ENCODE measurements around the gene CLIP2. TPM values are rescaled to one million over a fixed set of nuclear protein-coding genes. Genes with fewer than 3 reads are reported as not detected.
"Not testable (repeated sequence)": the region's sequence is repeated elsewhere in the genome, so short reads cannot be mapped to it uniquely, and the experiment has no call there.

The CLIP2 gene
- total RNA-seq, 1 experiment from 2014 or later: 39.4 TPM

DNA sequence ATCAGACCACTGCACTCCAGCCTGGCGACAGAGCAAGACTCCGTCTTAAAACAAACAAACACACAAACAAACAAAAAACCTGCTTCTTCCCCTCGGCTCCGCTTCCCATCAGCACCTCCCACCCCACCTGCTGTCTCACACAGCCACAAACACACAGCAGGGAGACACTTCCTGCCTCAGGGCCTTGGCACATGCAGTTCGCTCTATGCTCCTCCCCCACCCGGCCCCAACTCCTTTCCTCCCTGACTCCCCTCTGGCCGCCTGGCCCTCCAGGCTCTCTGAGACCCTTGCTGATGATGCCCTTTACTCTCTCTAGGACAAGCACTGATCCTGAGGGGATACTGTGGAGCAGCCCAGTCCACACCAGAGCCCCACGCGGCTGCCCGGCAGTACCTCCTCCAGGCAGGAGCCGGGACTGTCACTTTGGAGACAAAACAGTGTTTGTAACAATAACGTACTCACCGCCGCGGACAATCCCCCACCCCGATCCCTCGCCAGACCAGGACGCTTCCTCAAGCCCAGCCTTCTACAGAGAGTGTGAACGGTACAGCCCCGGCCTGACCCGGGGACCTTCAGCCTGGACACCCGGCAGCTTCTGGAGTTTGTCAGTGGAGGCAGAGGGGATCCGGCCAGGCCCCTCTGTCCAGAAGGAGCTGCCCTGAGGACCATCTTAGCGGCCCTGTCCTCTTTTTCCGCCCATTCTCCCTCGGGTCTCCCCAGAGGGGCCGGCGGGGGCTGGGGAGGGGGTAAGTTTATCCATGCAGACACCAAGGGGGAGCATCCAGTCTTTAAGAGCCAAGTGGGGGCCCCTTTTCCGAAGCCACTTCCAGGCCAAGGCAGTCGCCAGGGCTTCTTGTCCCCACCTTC, 114.5 kb downstream of the CLIP2 start:
- DNase-seq (ENCODE audit: low read depth): no peak

DNA sequence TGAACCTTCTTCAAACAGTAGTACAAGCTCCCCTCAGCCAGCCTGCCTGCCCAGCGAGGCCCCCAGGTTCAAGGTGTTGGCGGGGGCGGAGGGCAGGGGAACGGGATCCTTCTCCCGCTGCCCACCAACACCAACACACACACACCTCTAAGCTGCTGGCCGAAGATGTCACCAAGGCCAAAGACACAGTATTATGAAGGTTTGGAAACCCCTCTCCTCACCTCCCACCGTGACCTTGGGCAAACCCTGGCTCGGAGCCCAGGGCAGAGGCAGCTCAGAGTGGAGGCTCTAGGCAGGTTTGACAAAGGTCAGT, 115.1 kb downstream of the CLIP2 start:
- DNase-seq (ENCODE audit: low read depth): no peak

DNA sequence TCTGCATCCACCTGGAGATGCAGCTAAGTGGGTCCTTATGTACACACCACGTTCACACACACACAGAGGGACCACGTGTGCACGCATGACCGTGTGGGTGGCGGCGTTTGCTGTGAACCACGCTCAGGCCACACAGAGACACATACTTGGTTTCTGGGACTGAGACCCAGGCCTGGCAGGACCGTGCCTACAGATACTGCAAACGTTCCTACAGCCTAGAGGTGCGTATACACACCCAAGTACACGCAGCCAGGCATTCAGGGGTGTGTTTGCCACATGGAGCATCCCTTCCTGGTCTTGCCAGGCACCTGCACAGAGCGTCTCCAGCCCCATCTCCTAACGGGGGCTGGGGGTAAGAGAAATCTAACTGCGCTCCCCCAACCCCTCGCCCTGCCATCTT, 115.5 kb downstream of the CLIP2 start:
- DNase-seq (ENCODE audit: low read depth): no peak

DNA sequence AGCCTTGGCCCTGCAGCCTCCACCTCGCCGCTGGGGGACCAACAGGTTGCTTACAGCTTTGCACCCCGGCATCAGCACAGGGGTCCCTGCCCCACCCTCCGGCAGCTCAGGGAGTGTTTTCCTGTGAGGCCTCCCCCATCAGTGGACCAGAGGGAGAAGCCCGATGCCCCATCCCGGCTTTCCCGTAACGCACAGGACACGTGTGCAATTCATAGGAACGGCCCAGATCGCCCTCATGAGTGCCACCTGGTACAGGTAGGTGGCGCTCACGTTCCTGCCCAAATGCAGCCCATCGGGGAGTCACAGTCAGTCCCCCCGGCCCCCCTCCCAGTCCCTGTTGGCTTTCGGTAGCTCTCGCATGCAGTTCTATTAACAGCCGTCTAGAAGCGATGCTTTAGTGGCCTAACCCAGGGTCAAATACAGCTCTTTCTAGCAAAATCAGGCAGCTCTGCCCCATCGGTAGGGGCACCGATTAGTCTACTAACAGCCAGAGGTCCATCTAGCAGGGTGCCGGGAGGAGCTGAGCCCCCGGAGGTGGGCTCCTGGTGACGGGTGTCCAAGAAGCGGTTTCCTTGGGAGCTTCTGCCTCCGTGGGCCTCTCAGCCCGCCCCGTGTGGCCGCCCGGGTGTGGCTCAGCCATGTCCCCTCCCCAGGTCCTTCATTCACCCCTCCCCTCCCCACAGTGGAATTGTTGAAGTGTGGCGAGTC, 116.1 kb downstream of the CLIP2 start:
- DNase-seq (ENCODE audit: low read depth): no peak

DNA sequence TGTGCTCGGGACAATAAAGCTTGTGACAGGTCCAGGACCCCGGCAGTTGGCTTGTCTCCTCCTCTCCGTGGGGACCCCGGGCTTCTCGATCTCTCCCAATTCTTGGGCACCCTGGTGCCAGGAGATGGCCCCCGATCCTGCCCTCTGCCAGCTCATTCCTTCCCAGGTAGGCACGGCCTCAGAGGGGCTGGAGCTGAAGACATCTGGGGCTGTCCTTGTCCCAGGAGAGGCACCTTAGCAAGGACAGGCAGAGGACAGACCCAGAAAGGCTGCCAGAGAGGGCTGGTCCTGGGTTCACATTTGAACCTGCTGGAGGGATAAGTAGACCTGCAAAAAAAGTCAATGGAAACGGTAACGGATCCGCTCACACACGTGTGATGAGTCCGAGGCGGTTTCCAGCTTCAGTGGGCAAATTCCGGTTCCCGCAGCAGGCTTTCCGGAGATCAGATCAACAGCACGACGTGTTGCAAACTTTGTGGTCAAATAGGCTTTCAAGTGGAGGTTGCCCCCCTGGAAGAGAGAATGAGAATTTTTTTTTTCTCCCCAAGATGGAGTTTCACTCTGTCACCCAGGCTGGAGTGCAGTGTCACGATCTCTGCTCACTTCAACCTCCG, 116.8 kb downstream of the CLIP2 start:
- no peak for DNase-seq (ENCODE audit: low read depth)

DNA sequence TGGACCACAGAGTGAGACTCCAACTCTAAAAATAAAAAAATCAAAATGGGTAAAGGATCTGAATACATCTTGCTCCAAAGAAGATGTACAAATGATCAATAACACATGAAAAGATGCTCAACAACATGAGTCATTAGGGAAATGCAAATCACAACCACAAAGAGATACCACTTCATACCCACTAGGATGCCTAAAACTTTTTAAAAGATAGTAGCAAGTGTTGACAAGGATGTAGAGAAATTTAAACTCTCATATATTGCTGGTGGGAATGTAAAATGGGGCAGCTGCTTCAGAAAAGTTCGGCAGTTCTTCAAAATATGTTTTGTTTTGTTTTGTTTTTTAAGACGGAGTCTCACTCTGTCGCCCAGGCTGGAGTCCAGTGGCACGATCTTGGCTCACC, 118.8 kb downstream of the CLIP2 start:
- DNase-seq (ENCODE audit: low read depth): peak; percentile 26

DNA sequence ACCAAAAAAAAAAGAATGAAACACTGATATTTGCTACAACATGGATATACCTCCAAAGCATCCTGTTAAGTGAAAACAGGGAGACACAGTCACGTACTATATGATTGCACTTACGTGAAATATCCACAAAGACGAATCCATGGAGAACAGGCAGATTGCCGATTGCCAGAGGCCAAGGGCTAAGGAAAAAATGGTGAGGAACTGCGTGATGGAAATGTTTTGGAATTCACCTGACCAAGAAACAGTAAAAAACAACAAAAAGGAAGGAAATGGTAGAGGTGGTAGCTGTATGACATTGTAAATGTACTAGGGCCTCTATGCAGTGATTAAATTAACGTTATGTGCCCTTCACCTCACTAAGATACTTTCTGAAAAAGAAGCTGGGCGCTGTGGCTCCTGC, 120.4 kb downstream of the CLIP2 start:
- no peak for DNase-seq (ENCODE audit: low read depth)

DNA sequence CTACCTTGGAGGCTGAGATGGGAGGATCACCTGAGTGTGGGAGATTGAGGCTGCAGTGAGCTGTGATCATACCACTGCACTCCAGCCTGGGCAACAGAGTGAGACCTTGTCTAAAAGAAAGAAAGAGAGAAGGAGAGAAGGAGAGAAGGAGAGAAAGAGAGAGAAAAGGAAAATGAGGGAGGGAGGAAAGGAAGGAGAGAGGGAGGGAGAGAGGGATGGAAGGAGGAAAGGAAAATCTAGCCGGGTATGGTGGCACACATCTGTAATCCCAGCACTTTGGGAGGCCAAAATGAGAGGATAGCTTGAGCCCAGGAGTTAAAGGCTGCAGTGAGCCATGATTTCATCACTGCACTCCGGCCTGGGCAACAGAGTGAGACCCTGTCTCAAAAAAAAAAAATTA, 121.6 kb downstream of the CLIP2 start:
- no peak for DNase-seq (ENCODE audit: low read depth)

DNA sequence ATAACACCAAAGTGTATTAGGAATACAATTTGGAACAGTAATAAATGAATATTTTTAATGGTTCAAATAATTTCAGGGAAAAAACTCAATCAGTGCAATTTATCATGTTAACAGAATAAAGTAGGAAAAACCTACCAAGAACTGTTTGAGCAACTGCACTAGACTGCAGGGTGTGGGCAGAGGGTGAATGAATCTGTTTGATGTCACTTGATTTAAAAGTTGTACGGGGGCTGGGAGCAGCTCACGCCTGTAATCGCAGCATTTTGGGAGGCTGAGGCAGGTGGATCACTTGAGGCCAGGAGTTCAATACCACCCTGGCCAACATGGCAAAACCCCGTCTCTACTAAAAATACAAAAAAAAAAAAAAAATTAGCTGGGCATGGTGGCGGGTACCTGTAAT, 122.4 kb downstream of the CLIP2 start:
- not testable (repeated sequence) for DNase-seq (ENCODE audit: low read depth)

DNA sequence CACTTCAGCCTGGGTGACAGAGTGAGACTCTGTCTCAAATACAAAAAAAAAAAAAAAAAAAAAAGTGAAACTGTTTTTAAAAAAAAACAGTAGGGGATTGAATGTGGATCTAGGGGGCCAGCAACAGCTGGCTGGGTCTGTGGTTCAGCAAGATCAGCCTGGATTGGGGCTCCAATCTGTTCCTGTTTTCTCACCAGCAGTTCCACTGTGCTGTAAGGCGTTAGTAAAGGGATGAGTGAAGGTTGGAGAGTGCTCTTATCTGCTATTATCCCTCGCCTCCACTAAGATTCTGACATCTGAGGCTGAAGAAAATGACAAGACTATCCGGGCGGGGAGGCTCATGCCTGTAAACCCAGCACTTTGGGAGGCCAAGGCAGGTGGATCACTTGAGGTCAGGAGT, 122.8 kb downstream of the CLIP2 start:
- DNase-seq (ENCODE audit: low read depth): peak; percentile 34

DNA sequence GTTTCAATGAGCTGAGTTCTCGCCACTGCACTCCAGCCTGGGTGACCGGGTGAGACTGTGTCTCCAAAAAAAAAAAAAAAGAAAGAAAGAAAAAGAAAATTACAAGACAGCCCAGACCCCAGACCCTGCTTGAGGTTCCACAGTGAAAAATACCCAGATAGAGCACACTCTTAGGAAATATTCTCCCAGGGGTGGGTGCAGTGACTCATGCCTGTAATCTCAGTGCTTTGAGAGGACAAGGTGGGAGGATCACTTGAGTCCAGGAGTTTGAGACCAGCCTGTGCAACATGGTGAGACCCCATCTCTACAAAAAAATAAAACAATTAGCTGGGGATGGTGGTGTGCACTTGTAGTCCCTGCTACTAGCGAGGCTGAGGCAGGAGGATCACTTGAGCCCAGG, 123.4 kb downstream of the CLIP2 start:
- DNase-seq (ENCODE audit: low read depth): peak; percentile 25

DNA sequence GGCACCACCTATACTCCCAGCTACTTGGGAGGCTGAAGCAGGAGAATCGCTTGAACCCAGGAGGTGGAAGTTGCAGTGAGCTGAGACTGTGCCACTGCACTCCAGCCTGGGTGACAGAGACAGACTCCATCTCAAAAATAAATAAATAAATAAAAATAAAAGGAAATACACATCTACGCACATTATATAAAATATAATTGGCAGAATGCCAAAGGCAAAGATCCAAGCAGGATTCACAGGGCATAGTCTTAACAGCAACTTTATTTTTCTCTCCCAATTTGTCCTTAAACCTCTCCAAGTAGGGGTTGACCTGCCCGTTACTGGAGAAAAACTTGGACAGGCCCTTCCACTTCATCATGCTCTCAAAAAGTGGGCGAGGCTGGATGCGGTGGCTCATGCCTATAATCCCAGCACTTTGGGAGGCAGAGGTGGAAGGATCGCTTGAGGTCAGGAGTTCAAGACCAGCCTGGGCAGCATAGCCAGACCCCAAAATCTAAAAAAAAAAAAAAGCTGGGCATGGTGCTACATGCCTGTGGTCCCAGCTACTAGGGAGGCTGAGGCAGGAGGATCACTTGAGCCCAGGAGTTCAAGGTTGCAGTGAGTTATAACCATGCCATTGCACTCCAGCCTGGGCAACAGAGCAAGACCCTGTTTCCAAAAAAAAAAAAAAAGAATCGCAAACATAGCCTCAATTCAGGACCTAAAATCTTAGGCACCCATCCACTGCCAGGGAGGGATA, 125.6 kb downstream of the CLIP2 start:
- not testable (repeated sequence) for DNase-seq (ENCODE audit: low read depth)

DNA sequence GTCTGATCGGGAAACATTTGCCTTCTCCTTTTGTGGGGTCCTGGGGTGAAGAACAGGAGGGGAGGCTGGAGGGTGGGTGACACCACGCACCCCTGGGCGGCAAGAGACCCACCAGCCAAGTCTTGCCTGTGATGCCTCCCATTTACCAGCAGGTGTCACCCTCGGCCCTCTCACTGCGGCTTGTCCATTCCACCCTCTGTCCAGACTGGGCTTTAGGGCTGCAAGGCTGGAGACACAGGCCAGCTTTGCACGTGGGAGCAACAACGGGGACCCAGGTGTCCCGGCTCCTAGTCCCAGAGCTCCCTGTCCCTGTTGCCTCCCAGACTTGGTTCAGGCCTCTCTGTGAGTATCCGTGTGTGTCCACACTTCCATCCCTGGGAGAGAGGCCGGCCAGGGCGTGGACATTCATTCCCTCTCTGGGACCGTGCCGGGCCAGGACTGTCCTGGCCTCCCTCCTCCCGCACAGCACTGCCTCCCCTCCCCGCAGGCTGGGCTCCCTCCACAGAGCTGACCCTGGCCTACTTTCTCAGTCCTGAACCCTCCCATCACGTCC, 128.3 kb downstream of the CLIP2 start:
- peak; percentile 54 for DNase-seq (ENCODE audit: low read depth)

DNA sequence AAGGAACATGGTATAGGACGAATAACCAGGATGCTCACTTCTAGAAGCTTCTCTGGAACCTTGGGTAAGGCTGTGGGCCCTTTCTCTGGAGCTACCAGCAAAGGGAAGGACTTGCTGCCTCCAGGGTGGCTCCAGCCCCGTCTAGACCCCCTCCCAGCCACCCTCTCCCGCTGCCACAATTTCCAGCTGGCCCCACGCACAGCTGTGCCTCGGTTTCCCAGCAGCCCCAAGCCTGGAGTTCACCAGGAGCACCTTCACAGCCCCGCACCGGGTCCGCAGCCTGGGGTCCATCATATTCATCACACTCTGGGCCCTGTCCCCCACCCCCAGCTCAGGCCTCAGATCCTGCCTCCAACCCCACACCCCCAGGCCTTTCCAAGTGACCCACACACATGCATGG, 128.9 kb downstream of the CLIP2 start:
- no peak for DNase-seq (ENCODE audit: low read depth)

DNA sequence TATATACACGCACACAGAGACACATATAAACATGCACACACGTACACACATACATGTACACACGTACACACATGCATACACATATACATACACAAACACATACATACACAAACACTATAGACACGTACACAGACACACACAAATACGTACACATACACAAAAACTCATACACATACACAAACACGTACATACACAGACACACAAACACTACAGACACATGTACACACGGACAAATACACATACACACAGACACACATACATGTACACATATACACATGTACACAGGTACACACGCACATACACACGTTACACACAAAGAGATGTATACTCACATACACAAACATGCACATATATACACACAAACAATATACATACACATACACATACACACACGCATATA, 129.3 kb downstream of the CLIP2 start:
- no peak for DNase-seq (ENCODE audit: low read depth)

DNA sequence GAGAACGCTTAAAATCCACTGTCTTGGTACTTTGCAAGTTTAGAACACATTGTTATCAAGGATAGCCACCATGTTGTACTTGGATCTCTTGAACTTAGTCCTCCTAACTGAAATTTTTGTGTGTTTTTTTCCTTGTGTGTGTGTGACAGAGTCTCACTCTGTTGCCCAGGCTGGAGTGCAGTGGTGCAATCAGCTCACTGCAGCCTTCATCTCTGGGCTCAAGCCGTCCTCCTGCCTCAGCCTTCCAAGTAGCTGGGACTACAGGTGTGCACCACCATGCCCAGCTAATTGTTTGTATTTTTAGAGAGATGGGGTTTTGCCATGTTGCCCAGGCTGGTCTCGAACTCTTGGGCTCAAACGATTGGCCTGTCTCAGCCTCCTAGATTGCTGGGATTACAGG, 130.0 kb downstream of the CLIP2 start:
- not testable (repeated sequence) for DNase-seq (ENCODE audit: low read depth)

DNA sequence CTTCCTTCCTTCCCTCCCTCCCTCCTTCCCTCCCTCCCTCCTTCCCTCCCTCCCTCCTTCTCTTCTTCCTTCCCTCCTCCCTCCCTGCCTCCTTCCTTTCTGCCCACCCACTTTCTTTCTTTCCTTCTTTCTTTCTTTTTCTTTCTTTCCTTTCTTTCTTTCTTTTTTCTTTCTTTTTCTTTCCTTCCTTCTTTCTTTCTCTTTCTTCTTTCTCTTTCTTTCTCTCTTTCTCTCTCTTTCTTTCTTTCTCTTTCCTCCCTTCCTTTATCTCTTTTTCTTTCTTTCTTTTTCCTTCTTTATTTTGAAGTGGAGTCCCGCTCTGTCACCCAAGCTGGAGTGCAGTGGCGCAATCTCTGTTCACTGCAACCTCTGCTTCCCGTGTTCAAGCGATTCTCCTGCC, 130.8 kb downstream of the CLIP2 start:
- DNase-seq (ENCODE audit: low read depth): no peak

DNA sequence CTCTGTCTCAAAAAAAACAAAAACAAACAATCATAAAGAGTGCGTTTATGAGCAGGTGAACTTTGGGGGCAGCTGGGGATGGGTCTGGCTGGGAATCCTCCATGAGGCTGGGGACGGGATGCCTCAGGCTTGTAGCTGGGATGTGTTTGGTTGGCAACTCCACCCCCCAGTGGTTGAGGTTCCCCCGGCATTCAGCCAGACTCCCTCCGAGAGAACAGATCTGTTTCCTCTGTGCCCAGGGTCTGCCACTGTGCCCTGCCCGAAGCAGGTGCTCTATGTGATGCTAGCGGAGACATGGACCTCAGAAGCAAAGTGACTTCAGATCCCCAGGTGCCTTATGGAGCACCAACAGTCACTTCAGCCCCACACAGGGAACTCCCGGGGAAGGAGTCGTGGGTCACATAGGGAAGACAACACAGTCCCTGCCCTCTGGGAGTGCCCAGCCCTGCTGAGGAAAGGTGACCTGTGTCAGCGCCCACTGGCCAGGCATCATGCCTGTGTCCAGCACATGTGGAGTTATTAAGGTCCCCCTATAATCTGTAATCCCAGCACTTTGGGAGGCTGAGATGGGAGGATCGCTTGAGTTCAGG, 135.2 kb downstream of the CLIP2 start:
- DNase-seq (ENCODE audit: low read depth): no peak

DNA sequence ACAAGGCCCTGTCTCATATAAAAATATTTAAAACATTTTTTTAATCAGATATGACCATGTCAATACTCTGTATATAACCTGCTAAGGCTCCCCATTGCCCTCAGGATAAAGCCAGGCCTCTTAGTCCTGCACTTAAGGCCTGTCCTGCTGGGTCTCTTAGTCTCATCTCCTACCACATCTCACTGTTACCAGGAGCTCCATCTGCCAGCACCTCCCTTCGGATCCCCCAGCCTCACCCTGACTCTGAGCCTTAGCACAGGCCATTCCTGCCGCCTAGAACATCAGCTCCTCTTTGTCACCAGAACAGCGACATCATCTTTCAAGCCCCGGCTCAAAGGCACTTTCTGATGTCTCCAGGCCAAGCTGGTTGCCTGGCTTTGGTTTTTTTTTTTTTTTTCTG, 138.8 kb downstream of the CLIP2 start:
- no peak for DNase-seq (ENCODE audit: low read depth)

DNA sequence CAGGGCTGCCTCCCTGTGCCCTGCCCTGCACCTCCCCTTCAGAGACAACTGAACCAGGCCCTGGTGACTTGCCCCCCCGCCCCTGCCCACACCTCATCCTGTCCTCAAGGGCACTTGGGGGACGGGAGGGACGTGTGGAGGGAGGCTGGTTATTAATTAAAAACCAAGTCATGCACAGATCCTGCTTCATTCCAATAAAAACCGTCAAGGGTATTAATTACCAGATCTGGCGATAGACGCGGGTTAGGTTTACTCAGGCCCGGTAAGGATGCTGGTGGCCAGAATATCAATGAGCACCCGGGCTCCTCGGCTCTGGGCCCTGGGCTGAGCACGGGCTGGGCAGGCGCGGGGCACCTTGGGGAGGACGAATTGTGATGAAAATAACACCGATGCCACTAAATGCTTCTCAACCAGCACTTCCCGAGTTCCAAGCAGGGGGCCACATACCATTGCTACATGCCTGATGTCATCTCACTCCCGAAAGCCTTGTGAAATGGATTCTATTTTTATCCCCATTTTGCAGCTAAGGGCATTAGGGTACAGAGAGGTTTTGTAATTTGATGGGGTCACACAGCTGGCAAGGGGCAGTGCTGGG, 140.0 kb downstream of the CLIP2 start:
- DNase-seq (ENCODE audit: low read depth): peak; percentile 75

DNA sequence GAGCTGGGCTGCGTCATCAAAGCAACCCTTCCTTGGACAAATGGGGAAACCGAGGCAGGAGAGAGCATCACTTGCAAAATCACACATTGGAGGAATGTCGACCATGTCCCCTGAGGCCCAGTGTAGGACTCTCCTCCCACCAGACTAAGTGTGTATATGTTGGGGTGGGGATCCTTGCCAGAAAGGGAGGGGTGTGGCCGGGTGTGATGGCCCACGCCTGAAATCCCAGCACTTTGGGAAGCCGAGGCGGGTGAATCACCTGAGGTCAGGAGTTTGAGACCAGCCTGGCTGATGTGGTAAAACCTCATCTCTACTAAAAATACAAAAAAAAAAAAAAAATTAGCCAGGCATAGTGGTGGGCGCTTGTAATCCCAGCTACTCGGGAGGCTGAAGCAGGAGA, 141.2 kb downstream of the CLIP2 start:
- not testable (repeated sequence) for DNase-seq (ENCODE audit: low read depth)
